ENCODE measurements around the gene KCNH2. TPM values are rescaled to one million over a fixed set of nuclear protein-coding genes. Genes with fewer than 3 reads are reported as not detected.

KCNH2 gene
- total and polyA plus RNA-seq, 2 of the 8 experiments (the other 6 are each of a cell fraction or from before 2014, with no cell fraction given) = 8.0 to 15.0 TPM

GRCh38 chr7:150923802-150924201, 54.3 kb downstream of the KCNH2 start (continued):
- no peak for TF ChIP-seq NRF1 (IDR thresholded peaks at IDR 0.05; ENCODE audit: low read depth, low read length)
- no peak for TF ChIP-seq TAF7 (optimal IDR thresholded peaks at IDR 0.05; ENCODE audit: borderline replicate concordance, low read depth, low read length)
- no peak for TF ChIP-seq SIN3A (conservative IDR thresholded peaks at IDR 0.05 in 1 of 2, IDR thresholded peaks at IDR 0.05 in 1 of 2; ENCODE audit: low read depth in 1 of 2, low read length in 2 of 2)

Data from H1 (cell line).